ENCODE results near the gene PGA5.

Gene PGA5

GRCh38 chr11:61267437-61267841 lies 26.5 kb downstream of the PGA5 start:
- DNase-seq (ENCODE audit: low read depth): no peak

- DNase-seq (ENCODE audit: low read depth): no peak
Measured at GRCh38 chr11:61268588-61269250, 27.7 kb downstream of the PGA5 start.

GRCh38 chr11:61270354-61271076 lies 29.5 kb downstream of the PGA5 start:
- peak; percentile 74 for DNase-seq (ENCODE audit: low read depth)

GRCh38 chr11:61272731-61273130 lies 31.8 kb downstream of the PGA5 start:
- DNase-seq (ENCODE audit: low read depth): no peak

GRCh38 chr11:61273178-61274078 lies 32.5 kb downstream of the PGA5 start:
- DNase-seq (ENCODE audit: low read depth): no peak

GRCh38 chr11:61274084-61274483 lies 33.1 kb downstream of the PGA5 start:
- DNase-seq (ENCODE audit: low read depth): no peak

GRCh38 chr11:61275191-61275590 lies 34.2 kb downstream of the PGA5 start:
- no peak for DNase-seq (ENCODE audit: low read depth)

GRCh38 chr11:61277186-61278000 lies 36.4 kb downstream of the PGA5 start:
- DNase-seq (ENCODE audit: low read depth): no peak

- DNase-seq (ENCODE audit: low read depth): no peak
Measured at GRCh38 chr11:61278001-61278470, 37.1 kb downstream of the PGA5 start.

- DNase-seq (ENCODE audit: low read depth): peak; percentile 22
Measured at GRCh38 chr11:61279934-61280659, 39.1 kb downstream of the PGA5 start.

- DNase-seq (ENCODE audit: low read depth): no peak
Measured at GRCh38 chr11:61280883-61281580, 40.1 kb downstream of the PGA5 start.

GRCh38 chr11:61281581-61282250 lies 40.7 kb downstream of the PGA5 start:
- DNase-seq (ENCODE audit: low read depth): peak; percentile 53

- DNase-seq (ENCODE audit: low read depth): no peak
Measured at GRCh38 chr11:61283613-61284012, 42.6 kb downstream of the PGA5 start.

- DNase-seq (ENCODE audit: low read depth): no peak
Measured at GRCh38 chr11:61287338-61287977, 46.5 kb downstream of the PGA5 start.

- DNase-seq (ENCODE audit: low read depth): no peak
Measured at GRCh38 chr11:61290905-61291690, 50.1 kb downstream of the PGA5 start.

GRCh38 chr11:61292356-61292755 lies 51.4 kb downstream of the PGA5 start:
- DNase-seq (ENCODE audit: low read depth): no peak

- DNase-seq (ENCODE audit: low read depth): peak; percentile 37
Measured at GRCh38 chr11:61293867-61294716, 53.1 kb downstream of the PGA5 start.

Measured in iris pigment epithelial cell (primary cell).